MCF 10A (cell line): ENCODE results near the gene OR4C16. TPM values are rescaled to one million over a fixed set of nuclear protein-coding genes. Genes with fewer than 3 reads are reported as not detected.

Experiments
- total RNA-seq: library from RNA; stranded (reverse); gene quantifications from 2 replicates; pipeline ENCODE4 v1.2.3, GENCODE V29; 2022

Gene OR4C16
- total RNA-seq, 1 experiment from 2014 or later = not detected

Other genes starting within 250 kb of the OR4C16 start
- gene OR4A16, start 228.9 kb upstream of the OR4C16 start, total RNA-seq = not detected in 2 replicates
- gene OR4A15, start 204.2 kb upstream of the OR4C16 start, total RNA-seq = not detected in 2 replicates
- gene OR4C15, start 17.7 kb upstream of the OR4C16 start, total RNA-seq = not detected in 2 replicates
- not detected in 2 replicates for gene OR4C11, start 35.5 kb downstream of the OR4C16 start, total RNA-seq
- gene OR4P4, start 63.0 kb downstream of the OR4C16 start, total RNA-seq = not detected in 2 replicates
- not detected in 2 replicates for gene OR4S2, start 76.2 kb downstream of the OR4C16 start, total RNA-seq
- not detected in 2 replicates for gene OR4C6, start 90.1 kb downstream of the OR4C16 start, total RNA-seq
- not detected in 2 replicates for gene OR5D13, start 201.3 kb downstream of the OR4C16 start, total RNA-seq
- gene OR5D14, start 223.4 kb downstream of the OR4C16 start, total RNA-seq = not detected in 2 replicates
- not detected in 2 replicates for gene OR5L1, start 239.2 kb downstream of the OR4C16 start, total RNA-seq
- gene OR5D18, start 247.5 kb downstream of the OR4C16 start, total RNA-seq = not detected in 2 replicates